Natural killer cell (primary cell): ENCODE data around the gene NCMAP. TPM values are rescaled to one million over a fixed set of nuclear protein-coding genes. Genes with fewer than 3 reads are reported as not detected.

ENCODE experiments used
- ATAC-seq, 3 donors: fragments of 150-1000 bp in 2 of 3; fragments of 200-7000 bp in 1 of 3; cut with Tn5 transposase; 1 replicate in 1 of 3; 2 replicates in 2 of 3; pipeline ENCODE4 v1.10.0; 2021; ENCODE audit warnings: mild to moderate bottlenecking in 2 of 3, moderate library complexity in 2 of 3
- DNase-seq, 2 donors: peaks; one replicate each; pipeline versions ENCODE4 v3.0.0 to v3.0.0-alpha.2; 2013 to 2021; ENCODE audit warnings: mixed read lengths in 1 of 2
- H3K27ac ChIP-seq: one replicate; pipeline ENCODE4 v1.5.1; 2013; ENCODE audit warnings: mild to moderate bottlenecking, low read length
- H3K27me3 ChIP-seq: one replicate; pipeline ENCODE4 v1.6.1; 2013; ENCODE audit warnings: low read length; ENCODE audit not compliant: control insufficient read depth, insufficient read depth
- H3K36me3 ChIP-seq: one replicate; pipeline ENCODE4 v1.6.1; 2013; ENCODE audit warnings: low read length; ENCODE audit not compliant: control insufficient read depth, insufficient read depth
- H3K4me1 ChIP-seq: one replicate; pipeline ENCODE4 v1.6.1; 2013; ENCODE audit warnings: low read length; ENCODE audit not compliant: control insufficient read depth, insufficient read depth
- H3K4me3 ChIP-seq: one replicate; pipeline ENCODE4 v1.5.1; 2013; ENCODE audit warnings: low read length
- H3K9me3 ChIP-seq: one replicate; pipeline ENCODE4 v1.6.1; 2013; ENCODE audit warnings: low read length; ENCODE audit not compliant: control insufficient read depth, insufficient read depth
- H3K27ac Mint-ChIP-seq, 2 donors: one replicate each; pipeline ENCODE4 v1.8.0; 2022; ENCODE audit warnings: mild to moderate bottlenecking in 2 of 2, mixed read lengths in 2 of 2, moderate library complexity in 1 of 2
- H3K27me3 Mint-ChIP-seq, 2 donors: one replicate each; pipeline ENCODE4 v1.8.0; 2022; ENCODE audit warnings: low read depth in 2 of 2, mixed read lengths in 2 of 2
- H3K36me3 Mint-ChIP-seq: one replicate; pipeline ENCODE4 v1.8.0; 2022; ENCODE audit warnings: mixed read lengths
- H3K4me1 Mint-ChIP-seq, 2 donors: one replicate each; pipeline ENCODE4 v1.8.0; 2022; ENCODE audit warnings: mixed read lengths in 2 of 2
- H3K4me3 Mint-ChIP-seq: one replicate; pipeline ENCODE4 v1.8.0; 2022; ENCODE audit warnings: mild to moderate bottlenecking, moderate library complexity, mixed read lengths
- H3K9me3 Mint-ChIP-seq, 2 donors: one replicate each; pipeline ENCODE4 v1.8.0; 2022; ENCODE audit warnings: mixed read lengths in 2 of 2
- CTCF ChIP-seq: fragments of 200-600 bp; IDR thresholded peaks from one replicate; pipeline ENCODE4 v1.8.0; 2022; ENCODE audit warnings: antibody characterized with exemption
- WGBS: methylation state at CpG from one replicate; pipeline ENCODE4 v1.1.7; 2013; ENCODE audit warnings: missing lambda C conversion rate; ENCODE audit not compliant: insufficient coverage; 5-methylcytosine and 5-hydroxymethylcytosine counted together
- intact Hi-C: fragments of 100-400 bp; cut with micrococcal nuclease; formaldehyde crosslinking; loops from one replicate; pipeline ENCODE4 v1.14.2; 2022
- total RNA-seq, 4 donors: library from RNA; stranded (reverse); fragments of 120-200 nt in 1 of 4; gene quantifications; one replicate each; pipeline versions ENCODE4 v1.2.3 to v1.2.4, GENCODE V29; 2013 to 2022

Gene NCMAP
- total RNA-seq, 3 donors from 2014 or later (not counting 1 experiment from before 2014, with no cell fraction given) = not detected

DNA sequence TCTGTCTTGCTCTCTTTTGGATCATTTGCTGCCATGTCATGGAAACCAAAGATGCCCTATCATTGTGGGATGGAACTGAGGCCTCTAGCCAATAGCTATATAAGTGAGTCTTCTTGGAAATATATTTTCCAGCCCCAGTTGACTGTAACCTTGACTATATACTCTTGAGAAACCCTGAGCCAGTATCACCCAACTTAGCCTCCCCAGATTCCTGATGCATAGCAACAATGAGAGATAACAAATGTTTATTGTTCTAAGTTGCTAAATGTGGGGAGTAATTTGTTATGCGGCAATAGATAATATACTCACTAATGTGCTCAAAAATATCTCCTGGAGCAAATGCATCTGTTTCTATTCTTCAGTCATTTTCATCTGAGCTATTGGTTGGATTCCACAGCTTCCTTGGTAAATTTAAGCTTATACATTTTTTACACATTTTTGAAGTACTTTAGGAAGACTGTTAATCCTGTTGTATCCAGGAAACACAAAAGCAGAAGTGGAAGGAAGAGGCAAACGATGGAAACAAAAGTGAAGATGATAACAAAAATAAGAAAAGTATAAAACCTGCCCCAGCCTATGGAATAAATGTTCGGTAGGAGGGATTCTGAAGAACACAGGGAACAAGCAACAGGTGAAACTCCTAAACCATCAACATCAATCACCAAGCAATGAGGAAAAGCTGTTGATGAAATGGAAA lies 80.9 kb downstream of the NCMAP start:
- Mint-ChIP-seq H3K4me1 (peaks cover 8 to 11% of the 10 kb centered on the region in 2 donors), H3K27ac (no peak overlapping the region), H3K36me3 (no peaks in the 10 kb centered on the region), H3K4me3 (no peak overlapping the region), H3K27me3 (peaks cover 0 to 11% of the 10 kb centered on the region in 2 donors), H3K9me3 (no peaks in the 10 kb centered on the region)
- Histone ChIP-seq H3K27me3 (no peaks in the 10 kb centered on the region), H3K4me1 (peaks cover 8% of the 10 kb centered on the region), H3K4me3 (no peak overlapping the region), H3K36me3 (no peaks in the 10 kb centered on the region), H3K9me3 (no peaks in the 10 kb centered on the region), H3K27ac (no peak overlapping the region)
- intact Hi-C loops = no loop called here
- TF ChIP-seq CTCF = no peak
- no peak for ATAC-seq
- 18% methylated on average over 1 of the region's 3 CpGs for WGBS
- DNase-seq = no peak

DNA sequence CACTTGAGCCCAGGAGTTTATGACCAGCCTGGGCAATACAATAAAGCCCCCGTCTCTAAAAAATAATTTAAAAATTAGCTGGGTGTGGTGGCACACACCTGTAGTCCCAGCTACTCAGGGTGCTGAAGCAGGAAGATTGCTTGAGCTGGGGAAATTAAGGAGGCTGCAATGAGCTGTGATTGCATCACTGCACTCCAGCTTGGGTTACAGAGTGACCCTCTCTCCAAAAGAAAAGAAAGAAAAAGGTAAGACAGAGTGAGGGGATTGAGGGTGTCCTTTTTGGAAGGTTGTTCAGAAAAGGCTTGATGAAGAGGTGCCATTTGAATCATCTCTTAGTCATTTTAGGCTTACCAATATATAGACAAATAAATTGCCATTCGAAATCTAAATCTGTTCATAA lies 83.2 kb downstream of the NCMAP start:
- intact Hi-C loops = no loop called here
- Mint-ChIP-seq H3K9me3 (no peaks in the 10 kb centered on the region), H3K27ac (no peak overlapping the region), H3K4me1 (peaks cover 21 to 22% of the 10 kb centered on the region in 2 donors), H3K36me3 (no peaks in the 10 kb centered on the region), H3K27me3 (peaks cover 0 to 11% of the 10 kb centered on the region in 2 donors), H3K4me3 (peak overlapping the region; percentile 1)
- Histone ChIP-seq H3K27ac (no peak overlapping the region), H3K4me3 (no peak overlapping the region), H3K4me1 (peaks cover 17% of the 10 kb centered on the region), H3K36me3 (no peaks in the 10 kb centered on the region), H3K9me3 (no peaks in the 10 kb centered on the region), H3K27me3 (no peaks in the 10 kb centered on the region)
- no peak for TF ChIP-seq CTCF
- no peak for DNase-seq
- ATAC-seq = no peak
- WGBS = 91% methylated on average over 2 of the region's 2 CpGs

DNA sequence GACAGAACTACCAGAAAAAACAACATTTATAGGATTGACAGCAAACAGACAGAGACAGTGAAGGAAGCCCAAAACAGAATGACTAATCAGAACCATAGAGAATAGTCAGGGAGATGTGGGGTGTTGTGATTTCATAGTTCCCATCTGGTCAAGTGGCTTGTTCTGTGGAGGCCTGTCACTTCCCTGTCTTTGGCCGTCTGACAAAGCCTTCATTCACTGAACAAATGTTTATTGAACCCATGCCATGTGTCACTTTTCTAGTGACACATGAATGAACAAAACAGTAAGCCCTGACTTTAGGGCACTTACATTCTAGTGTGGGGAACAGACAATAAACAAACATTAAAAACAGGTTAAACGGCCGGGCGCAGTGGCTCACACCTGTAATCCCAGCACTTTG lies 84.0 kb downstream of the NCMAP start:
- no peak overlapping the region for H3K4me3 ChIP-seq
- Mint-ChIP-seq H3K27ac (no peak overlapping the region), H3K27me3 (peaks cover 0 to 10% of the 10 kb centered on the region in 2 donors), H3K4me3 (peak overlapping the region; percentile 1), H3K36me3 (no peaks in the 10 kb centered on the region), H3K4me1 (peaks cover 29% of the 10 kb centered on the region in 2 donors), H3K9me3 (no peaks in the 10 kb centered on the region)
- DNase-seq (no peak), ATAC-seq (no peak)
- no peaks in the 10 kb centered on the region for H3K27me3 ChIP-seq
- TF ChIP-seq CTCF = no peak
- intact Hi-C loops = loop anchor here (5.0 kb wide), 1 partner anchor 223 kb away; the partner anchor contains the start of gene NIPAL3
- H3K4me1 ChIP-seq = peaks cover 19% of the 10 kb centered on the region
- 91% methylated on average over 4 of the region's 4 CpGs for WGBS
- H3K36me3 ChIP-seq = no peaks in the 10 kb centered on the region
- H3K27ac ChIP-seq = no peak overlapping the region
- H3K9me3 ChIP-seq = no peaks in the 10 kb centered on the region
